ENCODE data around the gene TRIM63.

Gene TRIM63

DNA sequence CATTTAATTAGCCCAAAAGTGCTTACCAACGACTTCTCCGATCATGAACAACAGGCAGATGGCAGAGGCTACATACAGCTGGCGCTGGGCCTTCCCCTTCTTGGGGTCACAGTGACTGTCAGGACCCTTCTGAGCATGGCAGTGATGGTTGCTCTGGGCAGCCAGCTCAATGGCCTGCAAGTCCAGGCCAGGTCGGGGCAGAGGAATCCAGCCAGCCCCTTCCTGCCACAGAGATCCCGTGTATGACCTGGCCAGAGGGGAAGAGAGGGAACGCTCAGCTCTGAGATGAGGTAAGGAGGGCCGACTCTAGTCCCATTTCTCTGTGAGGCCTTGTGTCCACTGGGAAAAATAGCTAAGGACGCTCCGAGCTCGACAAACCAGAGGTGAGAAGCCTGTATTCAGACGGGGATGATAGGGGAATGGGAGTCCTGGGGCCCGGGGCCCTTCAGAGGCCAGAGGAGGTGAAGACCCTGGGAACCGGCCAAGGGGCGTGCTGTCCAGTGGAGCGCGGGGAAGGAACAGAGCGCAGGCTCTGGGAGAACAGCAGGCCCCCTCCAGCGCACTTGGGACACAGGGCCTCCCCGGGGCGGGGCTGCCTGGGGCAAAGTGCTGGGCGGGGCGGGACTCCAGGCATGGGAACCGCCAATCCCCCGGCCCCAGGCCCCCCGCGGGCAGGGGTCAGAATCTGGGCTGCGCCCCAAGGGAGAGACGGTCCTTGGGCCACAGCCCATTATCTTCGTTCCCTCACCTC, 22.3 kb downstream of the TRIM63 start:
- TF ChIP-seq EGR1 (IDR thresholded peaks at IDR 0.05): no peak
- no peak for TF ChIP-seq CREB1 (IDR thresholded peaks at IDR 0.05; ENCODE audit: low read depth)
- TF ChIP-seq, protein P1, sequence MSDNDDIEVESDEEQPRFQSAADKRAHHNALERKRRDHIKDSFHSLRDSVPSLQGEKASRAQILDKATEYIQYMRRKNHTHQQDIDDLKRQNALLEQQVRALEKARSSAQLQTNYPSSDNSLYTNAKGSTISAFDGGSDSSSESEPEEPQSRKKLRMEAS (IDR thresholded peaks at IDR 0.05): no peak
- no peak for TF ChIP-seq RAD21 (IDR thresholded peaks at IDR 0.05; ENCODE audit: low read depth)
- no peak for TF ChIP-seq ZBTB7A (IDR thresholded peaks at IDR 0.05; ENCODE audit: low read depth)
- TF ChIP-seq USF1 (IDR thresholded peaks at IDR 0.05): no peak
- no peak for TF ChIP-seq TCF12 (IDR thresholded peaks at IDR 0.05; ENCODE audit: low read depth)
- TF ChIP-seq TAF1 (IDR thresholded peaks at IDR 0.05; ENCODE audit: low read depth): no peak
- TF ChIP-seq TEAD4 (IDR thresholded peaks at IDR 0.05): no peak
- no peak for TF ChIP-seq EP300 (IDR thresholded peaks at IDR 0.05; ENCODE audit: borderline replicate concordance)
- no peak for TF ChIP-seq FOXM1 (IDR thresholded peaks at IDR 0.05; ENCODE audit: borderline replicate concordance, low read depth)
- no peak for TF ChIP-seq NFIC (IDR thresholded peaks at IDR 0.05)
- no peak for TF ChIP-seq YY1 (IDR thresholded peaks at IDR 0.05; ENCODE audit: low read depth)
- TF ChIP-seq, protein P2, sequence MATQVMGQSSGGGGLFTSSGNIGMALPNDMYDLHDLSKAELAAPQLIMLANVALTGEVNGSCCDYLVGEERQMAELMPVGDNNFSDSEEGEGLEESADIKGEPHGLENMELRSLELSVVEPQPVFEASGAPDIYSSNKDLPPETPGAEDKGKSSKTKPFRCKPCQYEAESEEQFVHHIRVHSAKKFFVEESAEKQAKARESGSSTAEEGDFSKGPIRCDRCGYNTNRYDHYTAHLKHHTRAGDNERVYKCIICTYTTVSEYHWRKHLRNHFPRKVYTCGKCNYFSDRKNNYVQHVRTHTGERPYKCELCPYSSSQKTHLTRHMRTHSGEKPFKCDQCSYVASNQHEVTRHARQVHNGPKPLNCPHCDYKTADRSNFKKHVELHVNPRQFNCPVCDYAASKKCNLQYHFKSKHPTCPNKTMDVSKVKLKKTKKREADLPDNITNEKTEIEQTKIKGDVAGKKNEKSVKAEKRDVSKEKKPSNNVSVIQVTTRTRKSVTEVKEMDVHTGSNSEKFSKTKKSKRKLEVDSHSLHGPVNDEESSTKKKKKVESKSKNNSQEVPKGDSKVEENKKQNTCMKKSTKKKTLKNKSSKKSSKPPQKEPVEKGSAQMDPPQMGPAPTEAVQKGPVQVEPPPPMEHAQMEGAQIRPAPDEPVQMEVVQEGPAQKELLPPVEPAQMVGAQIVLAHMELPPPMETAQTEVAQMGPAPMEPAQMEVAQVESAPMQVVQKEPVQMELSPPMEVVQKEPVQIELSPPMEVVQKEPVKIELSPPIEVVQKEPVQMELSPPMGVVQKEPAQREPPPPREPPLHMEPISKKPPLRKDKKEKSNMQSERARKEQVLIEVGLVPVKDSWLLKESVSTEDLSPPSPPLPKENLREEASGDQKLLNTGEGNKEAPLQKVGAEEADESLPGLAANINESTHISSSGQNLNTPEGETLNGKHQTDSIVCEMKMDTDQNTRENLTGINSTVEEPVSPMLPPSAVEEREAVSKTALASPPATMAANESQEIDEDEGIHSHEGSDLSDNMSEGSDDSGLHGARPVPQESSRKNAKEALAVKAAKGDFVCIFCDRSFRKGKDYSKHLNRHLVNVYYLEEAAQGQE (IDR thresholded peaks at IDR 0.05; ENCODE audit: low read depth): no peak
- no peak for TF ChIP-seq CEBPB (IDR thresholded peaks at IDR 0.05)

- TF ChIP-seq EP300 (IDR thresholded peaks at IDR 0.05; ENCODE audit: borderline replicate concordance) (no peak), CEBPB (IDR thresholded peaks at IDR 0.05) (no peak), ZBTB7A (IDR thresholded peaks at IDR 0.05; ENCODE audit: low read depth) (no peak), FOXM1 (IDR thresholded peaks at IDR 0.05; ENCODE audit: borderline replicate concordance, low read depth) (no peak), EGR1 (IDR thresholded peaks at IDR 0.05) (no peak), NFIC (IDR thresholded peaks at IDR 0.05) (no peak), CREB1 (IDR thresholded peaks at IDR 0.05; ENCODE audit: low read depth) (no peak), TAF1 (IDR thresholded peaks at IDR 0.05; ENCODE audit: low read depth) (no peak), TEAD4 (IDR thresholded peaks at IDR 0.05) (no peak), USF1 (IDR thresholded peaks at IDR 0.05) (no peak), TCF12 (IDR thresholded peaks at IDR 0.05; ENCODE audit: low read depth) (no peak), YY1 (IDR thresholded peaks at IDR 0.05; ENCODE audit: low read depth) (no peak), RAD21 (IDR thresholded peaks at IDR 0.05; ENCODE audit: low read depth) (no peak)
- TF ChIP-seq, protein P2 (IDR thresholded peaks at IDR 0.05; ENCODE audit: low read depth): no peak
- TF ChIP-seq, protein P1 (IDR thresholded peaks at IDR 0.05): no peak
Observed at GRCh38 chr1:26044414-26044813, 23.0 kb downstream of the TRIM63 start.

DNA sequence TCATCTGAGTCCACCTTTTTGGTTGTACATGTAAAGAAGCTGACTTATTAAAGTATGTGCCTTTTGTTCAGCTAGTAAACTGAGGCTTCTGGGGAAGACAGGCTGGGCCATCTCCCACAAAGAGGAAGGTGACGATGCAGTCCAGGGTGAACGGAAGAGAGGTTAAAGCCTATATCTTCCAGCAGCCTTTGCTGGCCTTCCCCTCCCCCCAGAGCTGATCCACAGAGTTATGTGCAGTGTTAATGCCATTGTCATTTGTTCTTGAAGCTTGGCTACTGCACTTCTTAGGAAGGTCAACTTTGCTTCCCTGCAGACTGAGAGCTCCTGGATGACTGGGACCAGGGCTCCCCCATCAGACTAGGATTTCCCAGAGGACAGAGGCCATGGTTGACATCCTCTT, 23.7 kb downstream of the TRIM63 start:
- no peak for TF ChIP-seq CEBPB (IDR thresholded peaks at IDR 0.05)
- TF ChIP-seq, protein P1 (IDR thresholded peaks at IDR 0.05): no peak
- no peak for TF ChIP-seq TEAD4 (IDR thresholded peaks at IDR 0.05)
- TF ChIP-seq EP300 (IDR thresholded peaks at IDR 0.05; ENCODE audit: borderline replicate concordance): no peak
- no peak for TF ChIP-seq EGR1 (IDR thresholded peaks at IDR 0.05)
- TF ChIP-seq ZBTB7A (IDR thresholded peaks at IDR 0.05; ENCODE audit: low read depth): no peak
- no peak for TF ChIP-seq YY1 (IDR thresholded peaks at IDR 0.05; ENCODE audit: low read depth)
- TF ChIP-seq USF1 (IDR thresholded peaks at IDR 0.05): no peak
- no peak for TF ChIP-seq CREB1 (IDR thresholded peaks at IDR 0.05; ENCODE audit: low read depth)
- TF ChIP-seq NFIC (IDR thresholded peaks at IDR 0.05): no peak
- TF ChIP-seq, protein P2 (IDR thresholded peaks at IDR 0.05; ENCODE audit: low read depth): no peak
- TF ChIP-seq TCF12 (IDR thresholded peaks at IDR 0.05; ENCODE audit: low read depth): no peak
- no peak for TF ChIP-seq RAD21 (IDR thresholded peaks at IDR 0.05; ENCODE audit: low read depth)
- no peak for TF ChIP-seq FOXM1 (IDR thresholded peaks at IDR 0.05; ENCODE audit: borderline replicate concordance, low read depth)
- TF ChIP-seq TAF1 (IDR thresholded peaks at IDR 0.05; ENCODE audit: low read depth): no peak
